Stomach (tissue), 9 donors: Measurements from ENCODE around the gene RFXANK. TPM values are rescaled to one million over a fixed set of nuclear protein-coding genes. Genes with fewer than 3 reads are reported as not detected.
"Not testable (repeated sequence)": the region's sequence is repeated elsewhere in the genome, so short reads cannot be mapped to it uniquely, and the experiment has no call there.

Experiments
- DNase-seq, 2 donors: peaks; one replicate each; pipeline versions ENCODE4 v3.0.0 to v3.0.0-alpha.2; 2013 to 2019
- H3K27ac ChIP-seq, 5 donors: fragments of 200-600 bp in 4 of 5; sonication (generic) in 4 of 5; one replicate each; pipeline ENCODE4 v1.5.1; 2013 to 2019; ENCODE audit warnings: mild to moderate bottlenecking in 1 of 5, moderate library complexity in 1 of 5
- H3K27me3 ChIP-seq, 3 donors: fragments of 200-600 bp; sonication (generic); one replicate each; pipeline ENCODE4 v1.5.1; 2017 to 2019; ENCODE audit warnings: mixed run types in 1 of 3
- H3K36me3 ChIP-seq, 4 donors: fragments of 200-600 bp; sonication (generic); 1 replicate in 3 of 4; 2 replicates in 1 of 4; pipeline ENCODE4 v1.5.1; 2016 to 2019
- H3K4me1 ChIP-seq, 4 donors: fragments of 200-600 bp; sonication (generic); one replicate each; pipeline ENCODE4 v1.5.1; 2016 to 2019
- H3K4me3 ChIP-seq, 4 donors: fragments of 200-600 bp; sonication (generic) in 3 of 4; one replicate each; pipeline ENCODE4 v1.5.1; 2016 to 2019; ENCODE audit warnings: mild to moderate bottlenecking in 1 of 4
- H3K9me3 ChIP-seq, 4 donors: fragments of 200-600 bp; sonication (generic); one replicate each; pipeline ENCODE4 v1.5.1; 2016 to 2019
- CTCF ChIP-seq, 7 experiments: fragments of 450-650 bp in 4 of 7; fragments of 200-600 bp in 3 of 7; sonication (generic) in 3 of 7; IDR thresholded peaks; one replicate each; pipeline ENCODE4 v1.5.1; 2016 to 2019; ENCODE audit warnings: antibody characterized with exemption in 7 of 7, control low read depth in 2 of 7, mild to moderate bottlenecking in 1 of 7
- EP300 ChIP-seq: sonication (generic); formaldehyde crosslinking; IDR thresholded peaks from one replicate; pipeline ENCODE4 v1.6.1; 2017; ENCODE audit warnings: antibody characterized with exemption
- POLR2A ChIP-seq, 4 donors: fragments of 450-650 bp; IDR thresholded peaks; one replicate each; pipeline ENCODE4 v1.6.1; 2016; ENCODE audit warnings: antibody characterized with exemption in 4 of 4, control low read depth in 2 of 4, mild to moderate bottlenecking in 1 of 4, moderate library complexity in 1 of 4
- POLR2AphosphoS5 ChIP-seq, 3 donors: sonication (generic); formaldehyde crosslinking; IDR thresholded peaks; one replicate each; pipeline ENCODE4 v1.6.1; 2016; ENCODE audit warnings: antibody characterized with exemption in 3 of 3
- WGBS, 5 donors: extraction: QIAGEN DNeasy Blood & Tissue Kit in 3 of 5; methylation state at CpG; one replicate each; pipeline versions ENCODE4 v1.1.5 to v1.1.7; 2013 to 2018; 5-methylcytosine and 5-hydroxymethylcytosine counted together
- intact Hi-C: fragments of 100-400 bp; cut with DNase I; formaldehyde crosslinking; loops from one replicate; pipeline ENCODE4 v1.15.1; 2023; ENCODE audit warnings: low total_unique reads
- polyA plus RNA-seq, 3 donors: library from polyadenylated mRNA; stranded (reverse); fragments of 200-250 nt; gene quantifications; one replicate each; pipeline ENCODE4 v1.2.3, GENCODE V29; 2013
- total RNA-seq, 5 donors: library from RNA; depleted of rRNA; stranded (reverse); fragments of >200 nt; gene quantifications; one replicate each; pipeline versions ENCODE4 v1.1.0 to v1.2.3, GENCODE V29; 2014 to 2016
- donor health status: healthy with polysubstance abuse.
- donor health status: Bipolar disorder and iron deficiency.
- donor health status: healthy.

The RFXANK gene
- total and polyA plus RNA-seq, 8 donors, result 17.4 to 145 (median 112) TPM

- TF ChIP-seq EP300 (no peak), POLR2AphosphoS5 (IDR thresholded peaks at IDR 0.05) (peak in 1 of 3 donors; percentile 37), POLR2A (IDR thresholded peaks at IDR 0.05) (no peak), CTCF (IDR thresholded peaks at IDR 0.05) (peak in 6 of 7 experiments; percentile 83 to 98 (median 96))
- H3K27me3 ChIP-seq, result no peaks in the 10 kb centered on the region
- peak; percentile 88 to 91 for DNase-seq
- no peak overlapping the region for H3K27ac ChIP-seq
- peaks cover 0 to 33% (median 31%) of the 10 kb centered on the region in 4 donors for H3K36me3 ChIP-seq
- intact Hi-C loops, result no loop called here
- H3K4me1 ChIP-seq, result peaks cover 0 to 11% (median 9%) of the 10 kb centered on the region in 4 donors
- no peaks in the 10 kb centered on the region for H3K9me3 ChIP-seq
- peak overlapping the region in 2 of 4 donors; percentile 24 to 25 for H3K4me3 ChIP-seq
- 32 to 51% (median 35%) methylated on average over 35 to 47 of the region's 47 CpGs for WGBS, 5 donors
These were observed 46.1 kb upstream of the RFXANK start for GRCh38 chr19:19145684-19146608.

- Histone ChIP-seq H3K4me1 (peaks cover 0 to 11% (median 9%) of the 10 kb centered on the region in 4 donors), H3K9me3 (no peaks in the 10 kb centered on the region), H3K27ac (no peak overlapping the region), H3K27me3 (no peaks in the 10 kb centered on the region), H3K4me3 (no peak overlapping the region), H3K36me3 (peaks cover 0 to 33% (median 31%) of the 10 kb centered on the region in 4 donors)
- intact Hi-C loops, result no loop called here
- no peak for DNase-seq
- 94 to 100% (median 98%) methylated on average over 5 to 7 of the region's 7 CpGs for WGBS, 5 donors
- no peak for TF ChIP-seq POLR2A (IDR thresholded peaks at IDR 0.05)
- TF ChIP-seq EP300, result no peak
- TF ChIP-seq POLR2AphosphoS5 (IDR thresholded peaks at IDR 0.05), result no peak
- TF ChIP-seq CTCF (IDR thresholded peaks at IDR 0.05), result no peak
These were observed 45.2 kb upstream of the RFXANK start for GRCh38 chr19:19146865-19147264.

- TF ChIP-seq CTCF (IDR thresholded peaks at IDR 0.05) (no peak), EP300 (no peak), POLR2A (IDR thresholded peaks at IDR 0.05) (no peak), POLR2AphosphoS5 (IDR thresholded peaks at IDR 0.05) (no peak)
- WGBS, 5 donors, result 91 to 97% (median 94%) methylated on average over 5 of the region's 5 CpGs
- Histone ChIP-seq H3K4me1 (peaks cover 0 to 11% (median 9%) of the 10 kb centered on the region in 4 donors), H3K4me3 (no peak overlapping the region), H3K36me3 (peaks cover 0 to 33% (median 31%) of the 10 kb centered on the region in 4 donors), H3K27ac (no peak overlapping the region), H3K9me3 (no peaks in the 10 kb centered on the region), H3K27me3 (no peaks in the 10 kb centered on the region)
- no peak for DNase-seq
- intact Hi-C loops, result no loop called here
These were observed 44.7 kb upstream of the RFXANK start for GRCh38 chr19:19147344-19147743.

DNA sequence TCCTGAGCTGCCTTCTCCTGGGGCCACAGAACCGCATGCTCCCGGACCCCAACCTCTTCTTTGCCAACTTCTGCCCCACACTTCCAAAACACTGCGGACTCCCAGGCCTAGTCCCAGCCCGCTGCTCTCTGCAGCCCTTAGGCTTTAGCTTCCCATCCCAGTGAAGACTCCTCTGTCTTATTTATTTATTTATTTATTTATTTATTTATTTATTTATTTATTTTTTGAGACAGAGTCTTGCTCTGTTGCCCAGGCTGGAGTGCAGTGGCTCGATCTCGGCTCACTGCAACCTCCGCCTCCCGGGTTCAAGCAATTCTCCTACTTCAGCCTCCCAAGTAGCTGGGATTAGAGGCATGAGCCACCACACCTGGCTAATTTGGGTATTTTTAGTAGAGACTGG lies 43.6 kb upstream of the RFXANK start:
- H3K27ac ChIP-seq, H3K4me3 ChIP-seq, H3K27me3 ChIP-seq, intact Hi-C loops, H3K9me3 ChIP-seq, DNase-seq: not testable (repeated sequence)
- peaks cover 0 to 11% (median 9%) of the 10 kb centered on the region in 4 donors for H3K4me1 ChIP-seq
- peaks cover 0 to 33% (median 31%) of the 10 kb centered on the region in 4 donors for H3K36me3 ChIP-seq
- 95 to 99% (median 96%) methylated on average over 8 of the region's 8 CpGs for WGBS, 5 donors

DNA sequence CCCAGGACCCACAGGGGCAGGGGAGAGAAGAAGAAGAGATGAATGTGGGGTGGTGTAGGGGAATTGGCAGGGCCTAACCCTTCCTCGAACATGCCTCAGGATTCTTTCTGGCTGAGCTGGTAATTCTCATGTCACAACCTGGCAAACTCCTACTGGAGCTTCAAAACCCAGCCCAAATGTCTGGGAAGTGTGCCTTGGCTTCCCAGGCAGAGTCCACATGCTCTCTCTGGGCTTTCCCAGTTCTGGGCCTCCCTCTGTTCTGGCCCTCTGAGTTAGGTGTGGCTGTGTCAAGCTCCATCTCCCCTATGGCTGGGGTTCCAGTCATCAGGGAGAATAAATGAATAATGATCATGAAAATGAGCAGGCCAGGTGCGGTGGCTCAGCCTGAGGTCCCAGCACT lies 42.6 kb upstream of the RFXANK start:
- peaks cover 0 to 33% (median 31%) of the 10 kb centered on the region in 4 donors for H3K36me3 ChIP-seq
- DNase-seq, result no peak
- H3K4me1 ChIP-seq, result peaks cover 0 to 11% (median 9%) of the 10 kb centered on the region in 4 donors
- H3K9me3 ChIP-seq, result no peaks in the 10 kb centered on the region
- no peak for TF ChIP-seq POLR2A (IDR thresholded peaks at IDR 0.05)
- TF ChIP-seq POLR2AphosphoS5 (IDR thresholded peaks at IDR 0.05), result no peak
- no peak for TF ChIP-seq CTCF (IDR thresholded peaks at IDR 0.05)
- TF ChIP-seq EP300, result no peak
- no peak overlapping the region for H3K27ac ChIP-seq
- 84 to 93% (median 88%) methylated on average over 2 of the region's 2 CpGs for WGBS, 5 donors
- intact Hi-C loops, result no loop called here
- H3K4me3 ChIP-seq, result no peak overlapping the region
- H3K27me3 ChIP-seq, result no peaks in the 10 kb centered on the region
